H1 (cell line): ENCODE data around the gene DSG2. TPM values are rescaled to one million over a fixed set of nuclear protein-coding genes. Genes with fewer than 3 reads are reported as not detected.

Experiments
- CHD2 ChIP-seq: IDR thresholded peaks from 2 replicates; pipeline ENCODE4 v1.6.1; 2012; ENCODE audit warnings: low read length, improper control_type of control experiment
- CHD7 ChIP-seq: fragments of 300-600 bp; sonication (generic); IDR thresholded peaks from 2 replicates; pipeline ENCODE4 v1.7.1; 2012; ENCODE audit warnings: low read length, moderate library complexity, mild to moderate bottlenecking, inconsistent platforms; ENCODE audit not compliant: insufficient replicate concordance
- USF2 ChIP-seq: IDR thresholded peaks from 2 replicates; pipeline ENCODE4 v1.6.1; 2011; ENCODE audit warnings: low read length, improper control_type of control experiment
- polyA plus RNA-seq, 7 experiments: library from polyadenylated mRNA; depleted of rRNA in 3 of 7; stranded (reverse) in 5 of 7; unstranded in 2 of 7; fragments of >200 nt in 5 of 7; fragments of 200-250 nt in 2 of 7; gene quantifications; 1 replicate in 5 of 7; 2 replicates in 1 of 7; 4 replicates in 1 of 7; pipeline versions ENCODE4 v1.2.1 to v1.2.3, GENCODE V29; 2011 to 2013; ENCODE audit warnings: missing spikeins in 2 of 7, mixed read lengths in 2 of 7
- total RNA-seq: library from RNA; stranded (reverse); fragmentation: NEBNext Ultra II Directional; extraction: Animal tissue kit (Norgen Biotek cat#: 25700); gene quantifications from 2 replicates; pipeline ENCODE4 v1.2.1, GENCODE V29; 2021

The DSG2 gene
- total and polyA plus RNA-seq, 2 of the 8 experiments (the other 6 are each of a cell fraction or from before 2014, with no cell fraction given): 60.1 to 144 TPM

- TF ChIP-seq CHD7: no peak
- no peak for TF ChIP-seq USF2
- no peak for TF ChIP-seq CHD2
These were observed 50.9 kb downstream of the DSG2 start (continued) for GRCh38 chr18:31548853-31549252.
